GM15510 (cell line): ENCODE results near the gene LHFPL5.

ENCODE experiments used
- POLR2A ChIP-seq: IDR thresholded peaks from 3 replicates; pipeline ENCODE4 v1.6.1; 2011; ENCODE audit warnings: borderline replicate concordance; ENCODE audit not compliant: insufficient read length; ENCODE audit errors: extremely low read depth

Gene LHFPL5

GRCh38 chr6:35824552-35825192 lies 19.5 kb downstream of the LHFPL5 start:
- no peak for TF ChIP-seq POLR2A

DNA sequence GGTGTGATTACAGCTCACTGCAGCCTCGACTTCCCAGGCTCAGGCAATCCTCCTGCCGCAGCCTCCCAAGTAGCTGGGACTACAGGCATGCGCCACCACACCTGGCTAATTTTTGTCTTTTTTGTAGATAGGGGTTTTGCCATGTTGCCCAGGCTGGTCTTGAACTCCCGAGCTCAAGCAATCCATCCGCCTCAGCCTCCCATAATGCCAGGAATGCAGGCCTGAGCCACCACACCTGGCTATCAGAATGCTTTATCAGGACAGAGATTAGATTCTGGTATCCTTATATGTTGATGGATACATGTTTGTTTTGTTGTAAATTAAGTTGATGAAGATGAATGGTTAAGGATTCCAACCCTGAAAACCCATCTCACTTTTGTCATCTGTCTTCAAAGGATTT lies 24.2 kb downstream of the LHFPL5 start:
- no peak for TF ChIP-seq POLR2A

GRCh38 chr6:35831257-35832007 lies 26.3 kb downstream of the LHFPL5 start:
- TF ChIP-seq POLR2A = no peak

DNA sequence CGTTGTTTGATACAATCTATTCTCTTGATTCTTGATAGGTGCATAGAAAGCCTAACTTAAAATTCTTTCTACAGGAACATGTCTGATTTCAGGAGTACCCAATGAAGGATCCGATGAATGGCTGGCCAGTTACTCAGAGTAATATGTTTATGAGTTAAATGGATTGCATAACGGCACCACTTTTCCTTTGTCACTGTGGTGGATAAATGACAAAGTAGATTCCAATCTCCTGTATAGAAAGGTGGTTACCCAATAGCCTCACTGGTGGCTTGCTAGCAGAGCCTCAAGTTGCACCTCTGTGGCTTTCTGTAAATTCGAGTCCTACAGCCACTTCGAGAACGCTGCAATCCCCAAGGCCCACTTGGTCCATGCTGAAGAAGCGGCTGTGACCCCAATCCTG lies 28.4 kb downstream of the LHFPL5 start:
- no peak for TF ChIP-seq POLR2A

- no peak for TF ChIP-seq POLR2A
These were observed 33.9 kb downstream of the LHFPL5 start for GRCh38 chr6:35839019-35839418.

- TF ChIP-seq POLR2A = no peak
These were observed 37.2 kb downstream of the LHFPL5 start for GRCh38 chr6:35842381-35842780.

DNA sequence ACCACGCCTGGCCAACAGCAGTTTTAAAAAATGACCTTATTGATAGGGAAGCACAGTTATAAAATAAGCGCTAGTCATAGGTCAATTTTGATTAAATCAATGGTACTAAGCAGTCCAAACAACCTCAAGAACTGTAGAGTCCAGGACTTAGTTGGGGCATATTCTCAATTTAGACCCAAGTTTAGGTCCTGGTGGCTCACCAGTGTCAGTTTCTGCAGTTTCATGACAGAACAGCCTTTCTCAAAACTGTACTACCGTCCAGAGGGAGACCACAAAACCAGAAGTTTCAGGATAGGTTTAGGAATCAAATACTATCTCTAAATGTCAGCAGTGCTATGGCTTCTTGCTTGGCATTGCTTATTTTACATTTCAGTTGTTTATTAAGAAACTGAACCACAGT lies 39.1 kb downstream of the LHFPL5 start:
- no peak for TF ChIP-seq POLR2A

- TF ChIP-seq POLR2A = no peak
These were observed 45.1 kb downstream of the LHFPL5 start for GRCh38 chr6:35850208-35850607.

DNA sequence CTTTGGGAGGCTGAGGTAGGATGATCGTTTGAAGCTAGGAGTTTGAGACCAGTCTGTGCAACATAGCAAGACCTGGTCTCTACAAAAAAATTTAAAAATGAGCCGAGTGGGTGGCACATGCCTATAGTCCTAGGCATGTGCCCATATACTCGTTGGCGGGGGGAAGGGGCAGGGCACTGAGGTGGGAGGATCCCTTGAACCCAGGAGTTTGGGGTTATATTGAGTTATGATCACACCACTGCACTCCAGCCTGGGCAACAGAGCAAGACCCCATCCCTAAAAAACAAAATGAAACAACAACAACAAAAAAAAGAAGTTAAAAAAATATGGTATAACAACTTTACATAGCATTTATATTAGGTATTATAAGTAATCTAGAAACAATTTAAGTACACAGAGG lies 47.8 kb downstream of the LHFPL5 start:
- TF ChIP-seq POLR2A = no peak

- TF ChIP-seq POLR2A = no peak
These were observed 51.1 kb downstream of the LHFPL5 start for GRCh38 chr6:35856250-35856649.

DNA sequence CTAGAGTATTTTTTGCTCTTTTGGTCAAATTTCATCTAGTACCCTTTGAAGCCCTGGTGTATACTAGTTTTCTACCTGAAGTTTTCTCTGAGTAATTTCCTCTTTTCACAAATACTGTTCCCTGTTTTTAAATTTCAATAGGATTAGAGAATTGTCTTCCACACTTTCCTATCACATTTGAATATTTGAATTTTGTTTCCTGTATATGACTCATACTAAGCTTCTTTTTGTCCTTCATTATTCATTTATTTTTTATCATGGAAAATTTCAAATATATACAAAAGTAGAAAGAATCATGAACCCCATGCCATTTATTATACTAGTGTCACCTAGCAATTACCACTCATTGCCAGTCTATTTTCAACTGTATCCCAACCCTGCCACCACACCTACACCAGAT lies 52.7 kb downstream of the LHFPL5 start:
- TF ChIP-seq POLR2A = no peak

DNA sequence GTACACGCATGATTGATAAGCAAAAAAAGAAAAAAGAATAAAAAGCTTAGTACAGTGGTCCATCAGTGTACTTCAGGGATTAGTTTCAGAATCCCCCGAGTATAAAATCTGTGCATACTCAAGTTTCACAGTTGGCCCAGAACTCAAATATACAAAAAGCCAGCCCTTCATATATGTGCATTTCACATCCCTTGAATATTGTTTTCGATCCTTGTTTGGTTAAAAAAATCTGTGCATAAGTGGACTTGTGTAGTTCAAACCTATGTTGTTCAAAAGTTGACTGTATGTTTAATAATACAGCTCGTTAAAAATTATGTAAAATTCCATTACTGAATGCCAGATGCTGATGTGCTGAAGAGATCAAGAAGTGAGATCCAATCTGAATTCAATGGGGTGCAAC lies 54.2 kb downstream of the LHFPL5 start:
- TF ChIP-seq POLR2A = no peak
